ENCODE measurements around the gene CCL8.

- no peak for TF ChIP-seq CTCF (IDR thresholded peaks at IDR 0.05; ENCODE audit: insufficient read depth, low read length, poor library complexity, severe bottlenecking)
- TF ChIP-seq EZH2phosphoT487 (conservative IDR thresholded peaks at IDR 0.05; ENCODE audit: low read length): no peak
Observed at GRCh38 chr17:34321964-34322363, 2.7 kb downstream of the CCL8 start.
